Testis (tissue), 2 donors: Measurements from ENCODE around the gene ATOH8.
A peak's percentile ranks its signal among the peaks of the same experiment; 100 is the strongest.

Source experiments
- POLR2A ChIP-seq: fragments of 450-650 bp; IDR thresholded peaks from one replicate; pipeline ENCODE4 v1.6.1; 2017; ENCODE audit warnings: antibody characterized with exemption, mild to moderate bottlenecking, moderate library complexity
- TF ChIP-seq, protein P1 (sequence below), 3 experiments: fragments of 450-650 bp in 2 of 3; fragments of 200-600 bp in 1 of 3; sonication (generic) in 1 of 3; IDR thresholded peaks; one replicate each; pipeline ENCODE4 v1.5.1; 2016 to 2019; ENCODE audit warnings: antibody characterized with exemption in 3 of 3, mild to moderate bottlenecking in 2 of 3, moderate library complexity in 1 of 3

DNA sequence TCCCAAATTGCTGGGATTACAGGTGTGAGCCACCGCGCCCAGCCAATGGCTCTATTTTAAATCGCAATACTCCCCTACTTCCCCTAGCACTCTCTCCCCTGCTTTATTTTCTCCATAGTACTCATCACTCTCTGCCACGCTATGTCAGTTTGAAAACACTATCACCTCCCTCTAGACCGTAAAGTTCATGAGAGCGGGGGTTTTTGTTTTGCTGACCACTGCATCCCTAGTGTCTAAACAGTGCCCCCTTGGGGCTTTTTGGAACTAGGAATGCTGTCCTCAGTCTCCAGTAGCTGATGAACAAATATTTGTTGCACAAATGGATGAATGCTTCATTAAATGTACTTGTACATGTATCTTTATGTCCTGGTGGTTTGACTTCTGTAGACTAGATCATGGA, 44.1 kb downstream of the ATOH8 start:
- no peak for TF ChIP-seq POLR2A
- TF ChIP-seq, protein P1, sequence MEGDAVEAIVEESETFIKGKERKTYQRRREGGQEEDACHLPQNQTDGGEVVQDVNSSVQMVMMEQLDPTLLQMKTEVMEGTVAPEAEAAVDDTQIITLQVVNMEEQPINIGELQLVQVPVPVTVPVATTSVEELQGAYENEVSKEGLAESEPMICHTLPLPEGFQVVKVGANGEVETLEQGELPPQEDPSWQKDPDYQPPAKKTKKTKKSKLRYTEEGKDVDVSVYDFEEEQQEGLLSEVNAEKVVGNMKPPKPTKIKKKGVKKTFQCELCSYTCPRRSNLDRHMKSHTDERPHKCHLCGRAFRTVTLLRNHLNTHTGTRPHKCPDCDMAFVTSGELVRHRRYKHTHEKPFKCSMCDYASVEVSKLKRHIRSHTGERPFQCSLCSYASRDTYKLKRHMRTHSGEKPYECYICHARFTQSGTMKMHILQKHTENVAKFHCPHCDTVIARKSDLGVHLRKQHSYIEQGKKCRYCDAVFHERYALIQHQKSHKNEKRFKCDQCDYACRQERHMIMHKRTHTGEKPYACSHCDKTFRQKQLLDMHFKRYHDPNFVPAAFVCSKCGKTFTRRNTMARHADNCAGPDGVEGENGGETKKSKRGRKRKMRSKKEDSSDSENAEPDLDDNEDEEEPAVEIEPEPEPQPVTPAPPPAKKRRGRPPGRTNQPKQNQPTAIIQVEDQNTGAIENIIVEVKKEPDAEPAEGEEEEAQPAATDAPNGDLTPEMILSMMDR (IDR thresholded peaks at IDR 0.05), result peak in 2 of 3 experiments; percentile 31 to 32
